AG09309 (cell line): Measurements from ENCODE around the gene ACACA.
"Not testable (repeated sequence)": the region's sequence is repeated elsewhere in the genome, so short reads cannot be mapped to it uniquely, and the experiment has no call there.

ENCODE experiments used
- DNase-seq: peaks from one replicate; pipeline ENCODE4 v3.0.0-alpha.2; 2010; ENCODE audit warnings: low read depth
- H3K4me3 ChIP-seq: 2 replicates; pipeline ENCODE4 v1.5.1; 2011; ENCODE audit warnings: mild to moderate bottlenecking, low read depth, low read length, moderate library complexity; ENCODE audit not compliant: control insufficient read depth
- TF ChIP-seq, protein P1 (sequence below): IDR thresholded peaks from 2 replicates; pipeline ENCODE4 v1.5.1; 2011; ENCODE audit warnings: mild to moderate bottlenecking, low read depth, low read length, inconsistent platforms; ENCODE audit not compliant: insufficient read depth, control insufficient read depth; ENCODE audit errors: missing control alignments

Gene ACACA

DNA sequence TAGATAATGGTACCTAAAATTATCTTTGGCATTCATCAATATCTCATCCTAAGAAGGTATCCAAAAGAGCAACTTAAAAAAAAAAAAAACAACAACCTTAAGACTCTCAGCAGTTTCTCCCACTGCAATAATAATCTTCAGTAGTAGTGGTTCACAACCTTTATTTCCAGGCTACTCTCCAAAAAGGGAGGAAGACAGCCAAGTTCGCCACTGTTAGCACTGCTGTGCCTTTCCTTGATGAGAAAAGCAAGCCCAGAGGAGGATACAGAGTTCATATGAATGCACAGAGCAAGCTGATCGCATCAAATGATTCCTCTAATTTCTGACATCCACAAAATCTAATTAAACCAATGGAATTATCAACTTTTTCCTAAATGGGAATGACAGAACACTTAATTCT lies 258.5 kb downstream of the ACACA start:
- TF ChIP-seq, protein P1, sequence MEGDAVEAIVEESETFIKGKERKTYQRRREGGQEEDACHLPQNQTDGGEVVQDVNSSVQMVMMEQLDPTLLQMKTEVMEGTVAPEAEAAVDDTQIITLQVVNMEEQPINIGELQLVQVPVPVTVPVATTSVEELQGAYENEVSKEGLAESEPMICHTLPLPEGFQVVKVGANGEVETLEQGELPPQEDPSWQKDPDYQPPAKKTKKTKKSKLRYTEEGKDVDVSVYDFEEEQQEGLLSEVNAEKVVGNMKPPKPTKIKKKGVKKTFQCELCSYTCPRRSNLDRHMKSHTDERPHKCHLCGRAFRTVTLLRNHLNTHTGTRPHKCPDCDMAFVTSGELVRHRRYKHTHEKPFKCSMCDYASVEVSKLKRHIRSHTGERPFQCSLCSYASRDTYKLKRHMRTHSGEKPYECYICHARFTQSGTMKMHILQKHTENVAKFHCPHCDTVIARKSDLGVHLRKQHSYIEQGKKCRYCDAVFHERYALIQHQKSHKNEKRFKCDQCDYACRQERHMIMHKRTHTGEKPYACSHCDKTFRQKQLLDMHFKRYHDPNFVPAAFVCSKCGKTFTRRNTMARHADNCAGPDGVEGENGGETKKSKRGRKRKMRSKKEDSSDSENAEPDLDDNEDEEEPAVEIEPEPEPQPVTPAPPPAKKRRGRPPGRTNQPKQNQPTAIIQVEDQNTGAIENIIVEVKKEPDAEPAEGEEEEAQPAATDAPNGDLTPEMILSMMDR, result no peak
- no peak overlapping the region for H3K4me3 ChIP-seq
- no peak for DNase-seq

DNA sequence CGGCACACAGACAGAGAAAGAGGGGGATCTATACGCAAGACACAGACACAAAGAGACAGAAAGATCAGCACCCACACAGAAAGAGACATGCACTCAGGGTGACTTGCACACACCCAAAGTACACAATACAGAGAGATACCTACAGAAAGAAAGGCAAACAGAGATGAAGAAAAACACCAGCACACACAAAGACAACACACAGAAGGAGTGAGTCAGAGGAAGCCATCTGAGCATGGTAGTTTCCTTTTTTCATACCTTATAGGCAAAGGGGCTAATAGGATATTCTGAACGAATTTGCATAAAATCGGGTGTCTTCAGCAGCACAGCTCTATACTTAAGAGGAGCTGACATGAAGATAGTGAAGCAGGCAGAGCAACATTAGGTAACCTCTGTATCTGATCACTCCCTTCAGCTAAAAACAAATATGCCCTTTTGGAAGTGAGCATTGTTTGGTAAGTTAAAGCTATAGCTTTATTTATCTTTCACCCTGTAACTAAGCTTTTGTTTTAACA lies 259.3 kb downstream of the ACACA start:
- no peak overlapping the region for H3K4me3 ChIP-seq
- no peak for DNase-seq
- TF ChIP-seq, protein P1, result no peak

DNA sequence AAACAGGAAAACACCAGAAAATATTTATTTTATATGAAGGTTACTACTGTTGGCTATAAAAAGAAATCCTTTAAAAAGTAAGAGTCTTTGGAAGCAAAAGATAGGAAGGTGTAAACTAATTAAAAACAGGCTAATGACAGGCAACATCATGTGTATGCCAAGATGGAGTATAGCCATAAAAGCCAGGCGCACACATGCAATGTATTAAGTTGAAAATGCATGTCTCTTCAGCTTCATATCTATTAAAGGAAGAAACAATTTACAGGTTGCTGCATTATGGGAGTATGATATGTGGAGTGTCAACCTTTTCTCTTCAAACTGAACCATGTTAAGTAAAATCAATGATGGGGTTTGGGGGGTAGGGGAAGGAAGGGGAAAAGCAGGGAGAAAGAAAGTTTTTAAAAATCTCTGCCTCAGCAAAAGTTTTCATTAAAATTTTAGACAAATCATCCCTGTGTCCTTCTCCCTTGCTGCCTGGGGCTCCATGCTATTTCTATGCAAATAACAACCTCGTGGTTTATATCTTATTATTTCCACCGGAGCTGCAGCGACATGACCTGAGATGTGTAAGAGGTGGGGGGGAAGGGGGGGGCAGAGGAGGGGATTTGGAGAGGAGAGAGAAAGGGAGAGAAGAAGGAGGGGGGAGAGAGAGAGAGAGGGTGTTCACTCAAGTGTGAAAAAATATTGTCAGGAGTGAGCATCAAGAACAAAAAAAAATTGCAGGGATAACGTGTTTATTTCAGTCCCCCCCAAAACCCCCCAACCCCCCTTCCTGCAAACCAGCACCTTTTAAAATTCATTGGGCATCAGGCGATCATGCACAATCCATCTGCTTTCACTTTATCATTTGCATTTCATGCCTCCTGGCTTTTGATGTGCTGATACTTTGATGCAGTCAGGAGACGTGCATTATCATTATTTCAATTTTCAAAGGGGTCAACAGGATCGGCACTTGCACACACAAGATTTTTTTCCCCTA lies 260.3 kb downstream of the ACACA start:
- TF ChIP-seq, protein P1, result no peak
- H3K4me3 ChIP-seq, result no peak overlapping the region
- no peak for DNase-seq

DNA sequence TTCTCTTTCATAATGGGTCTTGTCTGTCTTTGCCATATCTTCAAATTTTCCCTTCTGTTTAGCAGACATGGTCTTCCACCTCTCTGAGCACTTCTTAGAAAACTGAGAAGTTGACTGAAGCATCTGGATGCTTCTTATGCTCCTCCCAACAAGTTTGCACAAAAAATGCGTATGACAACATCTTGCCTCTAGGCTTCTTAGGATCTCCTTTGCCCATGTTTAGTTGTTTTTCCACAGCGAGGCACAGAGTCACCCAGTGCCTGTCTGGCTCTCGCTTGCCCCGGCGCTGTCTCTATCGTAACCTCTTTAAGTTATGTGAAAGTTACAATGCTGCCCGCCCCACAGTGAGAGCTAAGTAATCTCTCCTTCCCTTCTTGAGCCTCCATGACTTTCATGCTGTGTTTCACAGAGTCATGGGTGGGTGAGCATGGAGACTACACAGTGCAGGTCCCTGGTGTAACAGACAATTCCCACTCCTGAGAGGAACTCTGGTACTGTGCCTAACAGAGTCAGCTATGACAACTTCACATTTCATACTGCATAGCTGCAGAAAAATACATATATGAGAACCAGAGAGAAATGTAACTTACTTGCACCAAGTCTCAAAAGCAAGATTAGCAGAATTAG lies 262.4 kb downstream of the ACACA start:
- TF ChIP-seq, protein P1, result no peak
- no peak for DNase-seq
- no peak overlapping the region for H3K4me3 ChIP-seq

DNA sequence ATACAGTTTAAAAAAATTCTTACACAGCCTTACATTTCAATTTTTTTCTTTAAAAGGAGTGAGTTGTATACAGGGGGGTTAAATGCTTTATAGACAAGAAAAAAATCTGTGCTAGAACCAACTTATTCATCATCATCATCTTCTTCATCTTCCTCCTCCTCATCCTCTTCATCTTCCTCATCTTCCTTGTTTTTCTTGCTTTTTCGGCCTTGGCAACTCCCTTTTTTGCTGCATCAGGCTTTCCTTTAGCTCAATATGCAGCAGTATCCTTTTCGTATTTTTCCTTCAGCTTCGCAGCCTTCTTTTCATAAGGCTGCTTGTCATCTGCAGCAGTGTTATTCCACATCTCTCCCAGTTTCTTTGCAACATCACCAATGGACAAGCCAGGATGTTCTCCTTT lies 263.1 kb downstream of the ACACA start:
- not testable (repeated sequence) for DNase-seq, H3K4me3 ChIP-seq

DNA sequence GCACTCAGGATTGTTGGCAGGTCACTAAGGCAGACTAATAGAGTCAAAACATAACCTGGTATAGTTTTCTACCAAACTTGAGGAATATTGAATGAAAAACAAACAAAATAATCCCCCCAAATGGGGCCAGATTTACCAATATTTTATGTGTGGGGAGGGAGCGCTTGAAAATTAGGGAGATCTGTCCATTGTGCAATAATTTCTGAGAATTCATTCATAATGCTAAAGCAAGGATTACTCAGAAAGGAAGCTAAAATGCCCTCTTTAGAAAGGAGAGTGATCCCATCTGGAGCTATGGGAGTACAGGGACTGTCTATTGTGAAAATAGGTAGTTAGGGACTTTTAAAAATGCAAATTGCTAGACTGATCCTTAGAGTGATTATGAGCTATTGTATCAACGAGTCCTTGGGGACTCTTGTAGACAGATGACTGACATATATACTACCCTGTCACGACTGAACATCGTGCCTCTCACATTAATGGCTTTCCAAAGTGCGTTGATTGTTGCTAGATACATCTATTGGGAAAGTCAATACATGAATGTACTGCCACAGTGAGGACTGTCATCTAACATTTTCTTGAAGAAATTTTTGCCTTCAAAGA lies 264.2 kb downstream of the ACACA start:
- DNase-seq, result no peak
- H3K4me3 ChIP-seq, result no peak overlapping the region
- TF ChIP-seq, protein P1, result no peak
